GM21367 (cell line): ENCODE data around the gene GATAD2A.

ENCODE experiments used
- ATAC-seq: cut with Tn5 transposase; IDR thresholded peaks from one replicate; pipeline ENCODE4 v1.9.1; 2021; ENCODE audit not compliant: unreplicated experiment

The GATAD2A gene

GRCh38 chr19:19506592-19506991 lies 101.1 kb downstream of the GATAD2A start:
- ATAC-seq: no peak

- ATAC-seq: no peak
These were observed 101.9 kb downstream of the GATAD2A start for GRCh38 chr19:19507354-19507753.

GRCh38 chr19:19508217-19508616 lies 102.7 kb downstream of the GATAD2A start:
- no peak for ATAC-seq

- ATAC-seq: no peak
These were observed 105.0 kb downstream of the GATAD2A start for GRCh38 chr19:19510432-19510831.

GRCh38 chr19:19513682-19514081 lies 108.2 kb downstream of the GATAD2A start:
- ATAC-seq: no peak

- no peak for ATAC-seq
These were observed 108.8 kb downstream of the GATAD2A start for GRCh38 chr19:19514215-19514657.

GRCh38 chr19:19514881-19515641 lies 109.6 kb downstream of the GATAD2A start, which contains the start of gene TSSK6:
TSSK6 (minus strand) TSS chr19:19515548; CDS start chr19:19515427, 121 bp downstream.
- no peak for ATAC-seq

- ATAC-seq: peak; percentile 75
These were observed 110.4 kb downstream of the GATAD2A start, which contains the start of gene NDUFA13 for GRCh38 chr19:19515642-19516519. NDUFA13 (plus strand) TSS chr19:19516225; CDS start chr19:19516239, 14 bp downstream.

GRCh38 chr19:19517235-19517619 lies 111.8 kb downstream of the GATAD2A start:
- ATAC-seq: no peak

GRCh38 chr19:19520989-19521388 lies 115.5 kb downstream of the GATAD2A start:
- ATAC-seq: no peak

GRCh38 chr19:19523177-19523576 lies 117.7 kb downstream of the GATAD2A start:
- no peak for ATAC-seq

- ATAC-seq: no peak
These were observed 118.6 kb downstream of the GATAD2A start for GRCh38 chr19:19524053-19524452.

GRCh38 chr19:19525611-19526380 lies 120.3 kb downstream of the GATAD2A start:
- ATAC-seq: no peak

- no peak for ATAC-seq
These were observed 121.3 kb downstream of the GATAD2A start for GRCh38 chr19:19526581-19527370.

- no peak for ATAC-seq
These were observed 121.8 kb downstream of the GATAD2A start for GRCh38 chr19:19527371-19527656.

- ATAC-seq: no peak
These were observed 122.5 kb downstream of the GATAD2A start for GRCh38 chr19:19527674-19528625.

GRCh38 chr19:19528721-19529490 lies 123.4 kb downstream of the GATAD2A start, which contains the start of gene YJEFN3:
YJEFN3 (plus strand) TSS chr19:19528911; CDS start chr19:19528933, 22 bp downstream.
- no peak for ATAC-seq

- ATAC-seq: no peak
These were observed 124.4 kb downstream of the GATAD2A start for GRCh38 chr19:19529783-19530422.
